GM18868 (cell line): ENCODE results near the gene PRAMEF10.
"Not testable (repeated sequence)": the region's sequence is repeated elsewhere in the genome, so short reads cannot be mapped to it uniquely, and the experiment has no call there.

Experiments used
- ATAC-seq: cut with Tn5 transposase; IDR thresholded peaks from one replicate; pipeline ENCODE4 v1.9.1; 2021; ENCODE audit warnings: mild to moderate bottlenecking, moderate library complexity; ENCODE audit not compliant: unreplicated experiment

Gene PRAMEF10, protein sequence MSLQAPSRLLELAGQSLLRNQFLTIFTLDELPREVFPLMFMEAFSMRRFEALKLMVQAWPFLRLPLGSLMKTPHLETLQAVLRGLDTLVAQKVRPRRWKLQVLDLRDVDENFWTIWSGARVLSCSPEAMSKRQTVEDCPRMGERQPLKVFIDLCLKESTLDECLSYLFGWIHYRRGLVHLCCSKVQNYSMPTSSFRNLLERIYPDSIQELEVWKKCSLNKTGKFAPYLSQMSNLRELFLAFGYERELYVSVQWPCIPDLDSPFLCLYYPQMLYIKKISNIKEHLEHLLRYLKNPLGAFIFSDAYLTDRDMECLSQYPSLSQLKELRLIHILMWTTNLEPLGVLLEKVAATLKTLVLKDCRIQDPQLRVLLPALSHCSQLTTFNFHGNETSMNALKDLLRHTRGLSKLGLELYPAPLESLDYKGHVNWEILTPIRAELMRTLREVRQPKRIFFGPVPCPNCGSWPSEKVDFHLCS

DNA sequence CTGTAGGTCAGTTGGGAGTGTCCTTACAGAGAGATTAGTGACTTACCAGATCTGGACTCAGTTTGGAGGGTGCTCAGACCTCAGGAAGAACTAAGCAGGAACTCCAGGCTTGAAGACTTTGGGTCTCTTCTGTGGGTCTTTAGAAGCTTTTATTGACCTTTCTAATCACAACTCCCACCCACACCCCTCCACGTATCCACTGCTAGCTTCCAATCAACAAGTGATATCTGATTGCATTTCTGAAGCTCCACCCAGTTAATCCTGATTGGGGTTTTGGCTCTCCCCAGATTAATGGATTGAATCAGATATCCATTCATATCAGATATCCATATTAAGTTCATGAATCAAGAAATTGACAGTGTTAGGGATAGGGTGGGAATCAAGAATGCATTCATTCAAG is at the start of gene PRAMEF10:
Gene PRAMEF10, minus strand, starts transcription at position 101 of the 400 bp plus-strand sequence. CDS start 2,423 bp downstream, outside the sequence.
- ATAC-seq, result not testable (repeated sequence)

DNA sequence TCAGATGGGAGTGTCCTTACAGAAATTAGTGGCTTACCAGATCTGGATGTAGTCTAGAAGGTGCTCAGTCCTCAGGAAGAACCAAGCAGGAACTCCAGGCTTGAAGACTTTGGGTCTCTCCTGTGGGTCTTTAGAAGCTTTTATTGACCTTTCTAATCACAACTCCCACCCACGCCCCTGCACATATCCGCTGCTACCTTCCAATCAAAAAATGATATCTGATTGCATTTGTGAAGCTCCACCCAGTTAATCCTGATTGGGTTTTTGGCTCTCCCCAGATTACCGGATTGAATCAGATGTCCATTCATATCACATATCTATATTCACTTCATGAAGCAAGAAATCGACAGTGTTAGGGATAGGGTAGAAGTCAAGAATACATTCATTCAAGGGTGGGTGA is 49.4 kb upstream of the PRAMEF10 start, which contains the start of gene PRAMEF6:
Gene PRAMEF6, minus strand, starts transcription at position 101 of the 400 bp plus-strand sequence. CDS start 5,062 bp downstream, outside the sequence.
- not testable (repeated sequence) for ATAC-seq

DNA sequence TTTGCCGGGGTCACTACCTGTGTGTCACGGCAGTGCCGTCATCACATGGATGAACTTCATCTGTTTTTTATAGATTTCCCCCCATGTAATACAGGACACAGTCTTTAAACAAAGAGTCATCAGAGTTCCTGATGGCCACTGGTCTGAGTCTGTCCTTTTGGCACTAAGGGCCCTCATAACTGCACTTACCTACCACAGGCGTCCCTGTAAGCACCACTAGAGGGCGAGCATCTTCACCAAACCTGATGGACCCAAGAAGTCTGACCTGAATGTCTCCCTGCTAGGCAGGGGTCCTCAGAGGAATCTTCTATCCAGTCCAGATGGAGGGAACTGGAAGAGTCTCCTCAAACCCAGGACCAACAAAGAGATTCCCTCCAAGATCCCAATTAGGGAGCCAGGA is 26.3 kb upstream of the PRAMEF10 start:
- not testable (repeated sequence) for ATAC-seq

DNA sequence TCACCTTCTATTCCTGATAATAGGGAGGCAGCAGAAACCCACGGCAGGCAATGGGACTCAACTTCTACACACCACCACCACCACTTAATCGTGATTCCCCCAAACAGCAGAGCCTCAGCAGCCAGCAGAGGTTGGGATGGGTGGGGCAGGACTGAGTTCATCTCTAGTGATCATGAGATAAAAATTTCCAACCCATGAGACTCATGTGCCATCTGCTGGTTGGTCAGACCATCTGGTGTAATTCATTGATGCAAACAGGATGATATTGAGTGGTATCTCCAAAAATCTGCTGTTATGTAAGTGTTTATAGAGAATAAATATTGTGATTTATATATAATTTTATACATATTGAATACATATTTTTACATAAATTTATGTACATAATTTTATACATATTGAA is 23.7 kb upstream of the PRAMEF10 start:
- not testable (repeated sequence) for ATAC-seq

DNA sequence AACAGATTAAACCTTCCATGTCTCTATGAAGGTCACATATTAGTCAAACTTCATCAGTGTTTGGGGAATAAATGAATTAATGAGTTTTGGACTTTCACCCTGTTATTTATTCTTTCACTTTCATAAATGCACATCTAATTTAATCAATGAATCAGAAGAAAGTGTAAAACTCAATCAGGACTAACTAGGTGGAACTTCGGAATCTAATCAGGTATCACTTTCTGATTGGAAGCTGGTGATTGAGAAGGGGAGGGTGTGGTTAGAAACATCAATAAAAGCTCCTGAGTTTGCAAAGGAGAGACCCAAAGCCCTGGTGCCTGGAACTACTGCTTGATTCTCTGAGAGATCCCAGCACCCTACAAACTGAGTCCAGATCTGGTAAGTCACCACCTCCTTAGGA is 18.2 kb upstream of the PRAMEF10 start, which contains the start of gene PRAMEF7:
Gene PRAMEF7, plus strand, starts transcription at position 301 of the 400 bp plus-strand sequence. CDS start 1,083 bp downstream, outside the sequence.
- not testable (repeated sequence) for ATAC-seq

DNA sequence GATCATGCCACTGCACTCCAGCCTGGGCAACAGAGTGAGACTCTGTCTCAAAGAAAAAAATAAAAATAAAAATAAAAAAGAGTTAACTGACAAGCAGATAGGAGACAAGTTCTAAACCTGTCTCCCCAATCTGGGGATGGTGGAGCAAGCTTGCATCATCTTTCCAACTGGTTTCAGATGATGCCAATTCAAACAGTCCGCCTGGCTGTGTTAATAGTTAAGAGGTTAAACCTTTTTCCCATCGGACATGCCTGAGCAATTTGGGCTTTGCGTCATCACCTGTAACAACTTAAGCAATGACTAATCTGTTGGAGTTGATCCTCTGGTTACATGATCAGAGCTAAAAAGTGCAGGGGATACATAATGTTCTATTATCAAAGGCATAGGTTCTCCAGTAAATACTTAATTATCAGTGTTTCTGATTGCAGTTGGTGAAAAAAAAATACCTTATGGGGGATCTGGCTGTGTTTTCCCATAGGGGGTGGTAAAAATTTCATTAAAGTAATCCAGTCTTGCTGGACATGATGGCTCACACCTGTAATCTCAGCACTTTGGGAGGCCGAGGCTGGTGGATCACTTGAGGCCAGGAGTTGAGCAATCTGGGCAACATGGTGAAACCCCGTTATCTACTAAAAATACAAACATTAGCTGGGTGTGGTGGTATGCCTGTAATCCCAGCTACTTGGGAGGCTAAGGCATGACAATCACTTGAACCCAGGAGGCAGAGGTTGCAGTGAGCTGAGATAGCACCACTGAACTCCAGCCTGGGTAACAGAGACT is 5.9 kb upstream of the PRAMEF10 start:
- ATAC-seq, result not testable (repeated sequence)

DNA sequence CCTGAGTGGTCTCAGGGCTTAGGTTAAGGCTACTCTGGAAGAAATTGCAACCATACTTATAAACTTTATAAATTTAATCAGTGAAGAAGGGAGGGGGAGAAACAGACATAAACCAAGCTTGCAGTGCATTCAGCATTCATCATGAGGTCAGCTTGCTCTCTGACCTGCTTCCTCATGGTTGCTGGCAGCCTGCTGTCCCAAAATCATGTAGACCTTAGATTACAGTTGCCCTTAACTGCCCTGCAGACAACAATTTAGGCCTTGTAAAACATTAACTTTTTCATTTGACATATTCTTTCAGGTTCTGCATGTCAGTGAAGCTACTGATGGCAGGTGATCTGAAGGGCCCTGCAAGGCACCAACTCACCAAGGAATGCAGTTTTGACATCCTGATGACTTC is 1.1 kb upstream of the PRAMEF10 start:
- ATAC-seq, result not testable (repeated sequence)

DNA sequence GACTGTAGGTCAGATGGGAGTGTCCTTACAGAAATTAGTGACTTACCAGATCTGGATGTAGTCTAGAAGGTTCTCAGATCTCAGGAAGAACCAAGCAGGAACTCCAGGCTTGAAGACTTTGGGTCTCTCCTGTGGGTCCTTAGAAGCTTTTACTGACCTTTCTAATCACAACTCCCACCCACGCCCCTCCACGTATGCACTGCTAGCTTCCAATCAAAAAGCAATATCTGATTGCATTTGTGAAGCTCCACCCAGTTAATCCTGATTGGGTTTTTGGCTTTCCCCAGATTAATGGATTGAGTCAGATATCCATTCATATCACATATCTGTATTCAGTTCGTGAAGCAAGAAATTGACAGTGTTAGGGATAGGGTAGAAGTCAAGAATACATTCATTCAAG is 12.0 kb downstream of the PRAMEF10 start, which contains the start of gene PRAMEF4:
Gene PRAMEF4, minus strand, starts transcription at position 101 of the 400 bp plus-strand sequence. CDS start 2,807 bp downstream, outside the sequence.
- not testable (repeated sequence) for ATAC-seq

DNA sequence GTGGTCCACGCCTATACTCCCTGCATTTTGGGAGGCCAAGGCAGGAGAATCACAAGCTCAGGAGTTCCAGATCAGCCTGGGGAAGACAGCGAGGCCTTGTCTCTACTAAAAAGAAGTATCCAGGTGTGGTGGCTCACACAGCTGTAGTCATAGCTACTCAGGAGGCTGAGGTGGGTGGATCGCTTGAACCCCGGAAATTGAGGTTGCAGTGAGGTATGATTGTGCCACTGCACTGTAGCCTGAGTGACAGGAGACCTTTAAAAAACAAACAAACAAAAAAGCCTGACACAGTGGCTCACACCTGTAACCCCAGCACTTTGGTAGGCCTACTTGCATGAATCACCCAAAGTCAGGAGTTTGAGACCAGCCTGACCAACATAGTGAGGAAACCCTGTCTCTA is 19.6 kb downstream of the PRAMEF10 start:
- not testable (repeated sequence) for ATAC-seq

DNA sequence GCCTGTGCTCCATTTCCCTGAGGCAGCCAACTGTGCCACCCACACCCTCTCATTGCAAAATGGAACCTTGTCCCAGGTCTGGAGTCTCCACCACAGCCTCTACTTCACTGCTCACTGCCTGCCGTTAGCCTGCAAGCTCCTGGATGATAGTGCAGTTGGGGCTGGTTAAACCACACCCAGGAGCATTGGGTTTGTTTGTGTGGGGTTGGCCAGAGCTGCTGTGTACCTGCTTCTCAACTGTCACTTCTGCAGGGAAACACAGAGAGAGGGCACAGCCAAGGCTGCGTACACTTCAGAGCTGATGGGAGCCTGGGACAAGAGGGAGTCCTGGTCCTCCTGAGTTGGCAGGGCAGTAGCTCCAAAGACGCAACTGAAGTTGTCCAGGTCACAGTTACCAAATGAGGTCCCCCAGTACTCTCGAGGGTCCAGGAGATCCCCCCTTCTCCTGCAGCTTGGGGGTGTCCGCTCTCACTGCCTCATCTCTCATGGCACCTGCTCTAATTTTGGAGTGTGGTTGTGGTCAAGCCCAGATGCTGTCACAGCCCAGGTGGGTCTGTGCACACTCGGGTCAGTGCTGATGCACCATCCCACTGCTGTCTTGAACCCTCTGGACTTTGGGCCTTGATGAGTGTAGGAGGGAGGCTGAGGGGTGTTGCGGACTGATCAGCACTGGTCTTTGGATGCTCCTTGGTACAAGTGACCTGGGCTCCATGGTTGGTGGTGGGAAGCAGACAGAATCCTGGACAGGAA is 34.8 kb downstream of the PRAMEF10 start:
- ATAC-seq, result not testable (repeated sequence)

DNA sequence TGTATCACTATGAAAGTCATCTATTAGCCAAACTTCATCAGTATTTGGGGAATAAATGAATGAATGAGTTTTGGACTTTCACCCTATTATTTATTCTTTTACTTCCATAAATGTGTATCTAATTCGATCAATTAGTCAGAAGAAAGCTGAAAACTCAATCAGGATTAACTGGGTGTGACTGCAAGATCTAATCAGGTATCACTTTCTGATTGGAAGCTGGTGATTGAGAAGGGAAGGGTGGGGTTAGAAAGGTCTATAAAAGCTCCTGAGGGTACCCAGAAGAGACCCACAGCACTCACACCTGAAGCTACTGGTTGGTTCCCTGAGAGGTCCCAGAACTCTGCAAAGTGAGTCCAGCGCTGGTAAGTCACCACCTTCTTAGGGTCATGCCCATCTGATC is 41.3 kb downstream of the PRAMEF10 start, which contains the start of gene PRAMEF2:
Gene PRAMEF2, plus strand, starts transcription at position 301 of the 400 bp plus-strand sequence. CDS start 1,924 bp downstream, outside the sequence.
- ATAC-seq, result not testable (repeated sequence)

DNA sequence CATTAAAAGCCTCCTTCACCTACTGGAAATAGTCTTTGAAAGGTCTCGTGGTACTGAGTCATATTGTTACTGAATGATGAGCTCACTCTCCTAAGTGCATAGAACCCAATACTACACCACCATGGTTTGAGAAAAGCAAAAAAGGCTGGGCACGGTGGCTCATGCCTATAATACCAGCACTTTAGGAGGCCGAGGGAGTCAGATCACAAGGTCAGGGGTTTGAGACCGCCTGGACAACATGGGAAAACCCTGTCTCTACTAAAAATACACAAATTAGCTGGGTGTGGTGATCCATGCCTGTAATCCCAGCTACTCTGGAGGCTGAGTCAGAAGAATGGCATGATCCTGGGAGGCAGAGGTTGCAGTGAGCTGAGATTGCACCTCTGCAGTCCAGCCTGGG is 46.3 kb downstream of the PRAMEF10 start:
- ATAC-seq, result no peak

DNA sequence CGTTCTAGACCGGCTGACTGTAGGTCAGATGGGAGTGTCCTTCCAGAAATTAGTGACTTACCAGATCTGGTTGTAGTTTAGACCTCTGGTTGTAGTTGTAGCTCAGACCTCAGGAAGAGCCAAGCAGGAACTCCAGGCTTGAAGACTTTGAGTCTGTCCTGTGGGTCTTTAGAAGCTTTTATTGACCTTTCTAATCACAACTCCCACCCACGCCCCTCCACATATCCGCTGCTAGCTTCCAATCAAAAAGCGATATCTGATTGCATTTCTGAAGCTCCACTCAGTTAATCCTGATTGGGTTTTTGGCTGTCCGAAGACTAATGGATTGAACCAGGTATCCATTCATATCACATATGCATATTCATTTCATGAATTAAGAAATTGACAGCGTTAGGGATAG is 49.5 kb downstream of the PRAMEF10 start, which contains the start of gene HNRNPCL1:
Gene HNRNPCL1, minus strand, starts transcription at position 101 of the 400 bp plus-strand sequence. CDS start 431 bp downstream, outside the sequence.
- ATAC-seq, result not testable (repeated sequence)
